Retinal pigment epithelial cell (primary cell): ENCODE results near the gene MDN1.

ENCODE experiments used
- DNase-seq: peaks from one replicate; pipeline ENCODE4 v3.0.0-alpha.2; 2010; ENCODE audit warnings: low read depth
- H3K4me3 ChIP-seq: 2 replicates; pipeline ENCODE4 v1.5.1; 2011; ENCODE audit warnings: mild to moderate bottlenecking, low read length, control low read depth, moderate library complexity
- CTCF ChIP-seq: conservative IDR thresholded peaks from 2 replicates; pipeline ENCODE4 v1.5.1; 2011; ENCODE audit warnings: low read depth, low read length, control low read depth, inconsistent platforms

Gene MDN1

DNA sequence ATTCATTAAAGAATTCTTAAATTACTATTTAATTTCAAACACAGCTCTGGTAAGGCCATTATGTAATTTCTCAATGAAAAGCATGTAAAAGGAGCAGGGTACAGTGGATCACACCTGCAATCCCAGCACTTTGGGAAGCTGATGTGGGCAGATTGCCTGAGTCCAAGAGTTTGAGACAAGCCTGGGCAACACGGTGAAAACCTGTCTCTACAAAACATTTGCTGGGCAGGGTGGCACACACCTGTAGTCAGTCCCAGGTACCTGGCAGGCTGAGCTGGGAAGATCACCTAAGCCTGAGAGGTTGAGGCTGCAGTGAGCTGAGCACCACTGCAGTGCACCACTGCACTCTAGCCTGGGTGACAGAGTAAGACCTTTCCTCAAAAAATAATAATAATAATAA, 37.4 kb downstream of the MDN1 start:
- DNase-seq = no peak
- no peak overlapping the region for H3K4me3 ChIP-seq
- no peak for TF ChIP-seq CTCF

GRCh38 chr6:89781070-89782034, 38.2 kb downstream of the MDN1 start:
- no peak overlapping the region for H3K4me3 ChIP-seq
- no peak for DNase-seq
- no peak for TF ChIP-seq CTCF

DNA sequence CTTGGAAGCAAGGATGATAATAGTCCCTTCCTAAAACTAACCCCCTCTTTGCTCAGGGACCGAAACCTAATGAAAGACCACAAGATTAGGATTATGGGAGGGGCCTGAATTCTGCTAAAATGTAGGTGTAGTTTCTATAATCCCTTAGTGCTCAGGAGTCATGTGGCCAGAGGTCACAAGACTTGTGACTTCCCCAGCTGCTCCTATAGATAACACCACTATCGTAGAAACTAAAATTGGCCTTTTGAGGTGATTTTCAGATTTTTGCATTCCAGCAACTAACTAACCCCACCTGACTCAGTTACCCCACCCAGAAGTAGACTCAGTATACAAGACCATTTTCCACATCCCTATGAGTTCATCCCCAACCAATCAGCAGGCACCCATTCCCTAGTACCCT, 42.1 kb downstream of the MDN1 start:
- TF ChIP-seq CTCF = no peak
- H3K4me3 ChIP-seq = no peak overlapping the region
- DNase-seq = no peak

DNA sequence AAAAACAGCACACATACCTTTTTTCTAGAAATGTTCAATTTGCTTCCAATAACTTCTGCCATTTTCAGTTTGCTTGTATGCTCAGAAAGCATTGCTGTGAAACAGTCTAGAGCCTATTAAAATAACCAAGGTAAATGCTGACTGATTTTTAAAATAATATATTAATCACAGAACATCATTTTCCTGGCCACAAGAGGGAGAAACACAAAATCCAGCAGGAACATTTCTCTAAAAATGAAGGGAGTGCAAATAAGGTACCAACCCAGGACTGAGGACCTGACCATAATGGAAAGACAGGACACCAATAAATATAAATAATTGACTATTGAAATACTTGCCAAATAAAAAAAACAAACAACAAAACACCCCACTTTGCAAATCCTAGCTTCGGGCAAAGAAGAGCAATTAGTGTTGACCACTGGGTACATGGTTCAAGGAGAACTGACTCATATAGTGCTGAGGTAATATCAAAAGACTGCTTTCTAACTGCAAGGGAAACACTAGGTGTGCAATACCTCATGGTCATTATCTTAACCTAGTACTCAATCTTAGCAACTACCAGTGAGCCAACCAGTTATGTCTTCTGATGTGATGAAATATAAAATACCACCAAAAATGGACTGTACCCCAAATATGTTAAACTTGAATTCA, 42.9 kb downstream of the MDN1 start:
- no peak overlapping the region for H3K4me3 ChIP-seq
- TF ChIP-seq CTCF = peak; percentile 22
- DNase-seq = no peak

GRCh38 chr6:89775150-89775549, 44.4 kb downstream of the MDN1 start:
- no peak for DNase-seq
- no peak for TF ChIP-seq CTCF
- H3K4me3 ChIP-seq = no peak overlapping the region

DNA sequence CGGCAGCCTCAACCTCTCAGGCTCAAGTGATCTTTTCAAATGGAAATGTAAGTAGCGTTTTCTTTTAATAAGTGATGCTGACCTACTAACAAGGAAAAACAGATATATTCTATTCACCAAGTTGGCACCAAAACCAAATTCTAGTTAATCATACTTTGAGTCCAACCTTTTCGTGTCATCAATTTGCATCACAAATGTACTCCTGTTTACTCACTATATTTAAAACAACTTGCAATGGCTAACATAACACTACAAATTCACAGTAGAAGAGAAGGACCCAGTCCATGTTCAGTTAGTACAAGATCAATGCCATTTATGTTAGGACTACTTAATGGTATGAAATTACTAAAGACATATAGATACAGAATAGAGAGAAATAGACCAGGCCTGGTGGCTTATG, 50.0 kb downstream of the MDN1 start:
- H3K4me3 ChIP-seq = no peak overlapping the region
- TF ChIP-seq CTCF = no peak
- DNase-seq = no peak
